Measurements from ENCODE around the gene TP53TG3D. TPM values are rescaled to one million over a fixed set of nuclear protein-coding genes. Genes with fewer than 3 reads are reported as not detected.
"Not testable (repeated sequence)": the region's sequence is repeated elsewhere in the genome, so short reads cannot be mapped to it uniquely, and the experiment has no call there.

The TP53TG3D gene
- total RNA-seq (2014; rRNA removed; shearing (Covaris generic); ENCODE audit: low replicate concordance) = not detected in 2 replicates

- DNase-seq (ENCODE audit: low read depth); in situ Hi-C loops (cut with HindIII; ENCODE audit: low pct_unique_long_range_greater_than_20kb, low sequenced_read_pairs): not testable (repeated sequence)
These were observed at the start of gene TP53TG3D for GRCh38 chr16:32252986-32253385. TSS of gene TP53TG3D (plus strand) at chr16:32253286. CDS start at chr16:32253354, 68 bp downstream.

GRCh38 chr16:32253507-32253906 lies 421 bp downstream of the TP53TG3D start:
- DNase-seq (ENCODE audit: low read depth); in situ Hi-C loops (cut with HindIII; ENCODE audit: low pct_unique_long_range_greater_than_20kb, low sequenced_read_pairs): not testable (repeated sequence)

- DNase-seq (ENCODE audit: low read depth); in situ Hi-C loops (cut with HindIII; ENCODE audit: low pct_unique_long_range_greater_than_20kb, low sequenced_read_pairs): not testable (repeated sequence)
These were observed 8.4 kb downstream of the TP53TG3D start for GRCh38 chr16:32261526-32261925.

GRCh38 chr16:32263552-32263951 lies 10.5 kb downstream of the TP53TG3D start:
- in situ Hi-C loops (cut with HindIII; ENCODE audit: low pct_unique_long_range_greater_than_20kb, low sequenced_read_pairs); DNase-seq (ENCODE audit: low read depth): not testable (repeated sequence)

- DNase-seq (ENCODE audit: low read depth); in situ Hi-C loops (cut with HindIII; ENCODE audit: low pct_unique_long_range_greater_than_20kb, low sequenced_read_pairs): not testable (repeated sequence)
These were observed 28.8 kb downstream of the TP53TG3D start for GRCh38 chr16:32281910-32282309.

GRCh38 chr16:32283024-32283423 lies 29.9 kb downstream of the TP53TG3D start:
- DNase-seq (ENCODE audit: low read depth); in situ Hi-C loops (cut with HindIII; ENCODE audit: low pct_unique_long_range_greater_than_20kb, low sequenced_read_pairs): not testable (repeated sequence)

- DNase-seq (ENCODE audit: low read depth); in situ Hi-C loops (cut with HindIII; ENCODE audit: low pct_unique_long_range_greater_than_20kb, low sequenced_read_pairs): not testable (repeated sequence)
These were observed 30.9 kb downstream of the TP53TG3D start for GRCh38 chr16:32283917-32284495.

GRCh38 chr16:32284800-32285796 lies 32.0 kb downstream of the TP53TG3D start:
- DNase-seq (ENCODE audit: low read depth); in situ Hi-C loops (cut with HindIII; ENCODE audit: low pct_unique_long_range_greater_than_20kb, low sequenced_read_pairs): not testable (repeated sequence)

- DNase-seq (ENCODE audit: low read depth); in situ Hi-C loops (cut with HindIII; ENCODE audit: low pct_unique_long_range_greater_than_20kb, low sequenced_read_pairs): not testable (repeated sequence)
These were observed 33.1 kb downstream of the TP53TG3D start for GRCh38 chr16:32286193-32286592.

- in situ Hi-C loops (cut with HindIII; ENCODE audit: low pct_unique_long_range_greater_than_20kb, low sequenced_read_pairs); DNase-seq (ENCODE audit: low read depth): not testable (repeated sequence)
These were observed 34.7 kb downstream of the TP53TG3D start for GRCh38 chr16:32287743-32288142.

GRCh38 chr16:32289197-32289596 lies 36.1 kb downstream of the TP53TG3D start:
- in situ Hi-C loops (cut with HindIII; ENCODE audit: low pct_unique_long_range_greater_than_20kb, low sequenced_read_pairs); DNase-seq (ENCODE audit: low read depth): not testable (repeated sequence)

- in situ Hi-C loops (cut with HindIII; ENCODE audit: low pct_unique_long_range_greater_than_20kb, low sequenced_read_pairs); DNase-seq (ENCODE audit: low read depth): not testable (repeated sequence)
These were observed 49.7 kb downstream of the TP53TG3D start for GRCh38 chr16:32302776-32303175.
